Measurements from ENCODE around the gene TTLL12. TPM values are rescaled to one million over a fixed set of nuclear protein-coding genes. Genes with fewer than 3 reads are reported as not detected.

Gene TTLL12
- total and polyA plus RNA-seq, 2 experiments from 2014 or later: 46.7 to 147 TPM

DNA sequence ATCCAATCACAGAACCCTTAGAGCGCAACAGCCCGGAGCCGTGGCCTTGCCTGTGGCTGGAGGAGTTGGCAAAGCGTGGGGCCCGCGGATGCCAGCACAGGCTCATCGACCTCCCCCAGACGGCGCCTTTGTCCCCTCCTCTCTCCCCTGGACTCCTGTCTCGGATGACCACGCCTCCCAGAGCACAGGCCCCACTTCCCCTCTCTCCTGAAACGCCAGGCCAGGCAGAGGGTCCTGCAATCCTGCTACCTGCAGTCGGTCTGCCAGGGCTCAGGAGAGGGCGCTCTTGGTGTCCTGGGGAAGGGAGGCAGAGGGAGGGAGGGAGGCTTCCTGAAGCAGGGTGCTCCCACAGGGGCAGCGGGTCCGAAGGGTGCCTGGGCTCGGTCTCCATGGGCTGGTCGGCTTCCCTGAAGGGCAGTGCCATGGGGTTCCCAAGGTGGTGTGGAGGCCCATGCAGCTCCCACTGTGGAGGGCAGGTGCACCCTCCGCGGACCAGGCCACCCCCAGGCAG, 16.6 kb upstream of the TTLL12 start:
- TF ChIP-seq NANOG (IDR thresholded peaks at IDR 0.05; ENCODE audit: borderline replicate concordance) (no peak), EZH2 (IDR thresholded peaks at IDR 0.05; ENCODE audit: low read depth, unreplicated experiment) (no peak)
- TF ChIP-seq, protein P1, sequence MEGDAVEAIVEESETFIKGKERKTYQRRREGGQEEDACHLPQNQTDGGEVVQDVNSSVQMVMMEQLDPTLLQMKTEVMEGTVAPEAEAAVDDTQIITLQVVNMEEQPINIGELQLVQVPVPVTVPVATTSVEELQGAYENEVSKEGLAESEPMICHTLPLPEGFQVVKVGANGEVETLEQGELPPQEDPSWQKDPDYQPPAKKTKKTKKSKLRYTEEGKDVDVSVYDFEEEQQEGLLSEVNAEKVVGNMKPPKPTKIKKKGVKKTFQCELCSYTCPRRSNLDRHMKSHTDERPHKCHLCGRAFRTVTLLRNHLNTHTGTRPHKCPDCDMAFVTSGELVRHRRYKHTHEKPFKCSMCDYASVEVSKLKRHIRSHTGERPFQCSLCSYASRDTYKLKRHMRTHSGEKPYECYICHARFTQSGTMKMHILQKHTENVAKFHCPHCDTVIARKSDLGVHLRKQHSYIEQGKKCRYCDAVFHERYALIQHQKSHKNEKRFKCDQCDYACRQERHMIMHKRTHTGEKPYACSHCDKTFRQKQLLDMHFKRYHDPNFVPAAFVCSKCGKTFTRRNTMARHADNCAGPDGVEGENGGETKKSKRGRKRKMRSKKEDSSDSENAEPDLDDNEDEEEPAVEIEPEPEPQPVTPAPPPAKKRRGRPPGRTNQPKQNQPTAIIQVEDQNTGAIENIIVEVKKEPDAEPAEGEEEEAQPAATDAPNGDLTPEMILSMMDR (conservative IDR thresholded peaks at IDR 0.05; ENCODE audit: low read depth in 2 of 2): peak; percentile 57 to 89
- Histone ChIP-seq H3K9me2 (ENCODE audit: insufficient read depth) (no peaks in the 10 kb centered on the region), H3K27me3 (ENCODE audit: insufficient read depth) (no peaks in the 10 kb centered on the region), H3K4me3 (no peak overlapping the region), H3K27ac (ENCODE audit: low read depth) (no peak overlapping the region), H3K36me3 (ENCODE audit: insufficient read depth) (no peaks in the 10 kb centered on the region), H3K4me1 (ENCODE audit: insufficient read depth) (peaks cover 3% of the 10 kb centered on the region; the same call in 1 of the 2 replicates), H3K79me2 (replicated peaks; ENCODE audit: insufficient read depth) (no peaks in the 10 kb centered on the region), H3F3A (replicated peaks; ENCODE audit: low read depth) (no peaks in the 10 kb centered on the region), H4K20me1 (replicated peaks; ENCODE audit: insufficient read depth) (no peaks in the 10 kb centered on the region), H3K4me2 (no peak overlapping the region), H2AFZ (no peak overlapping the region; the same call in 1 of the 2 replicates)
- DNase-seq (ENCODE audit: low spot score) (peak; percentile 91), ATAC-seq (peak; percentile 93)
- no peaks in the 10 kb centered on the region for H3K36me3 Mint-ChIP-seq (ENCODE audit: low read depth)
- H3K27me3 Mint-ChIP-seq (ENCODE audit: insufficient read depth, low read depth, poor library complexity): peaks cover 21% of the 10 kb centered on the region
- H3K9me3 Mint-ChIP-seq: no peaks in the 10 kb centered on the region; the same call in 2 of the 3 replicates
- H3K4me3 Mint-ChIP-seq: peak overlapping the region; percentile 36; the same call in 1 of the 3 replicates
- H3K27ac Mint-ChIP-seq: no peak overlapping the region
- H3K4me1 Mint-ChIP-seq: peaks cover 12% of the 10 kb centered on the region

DNA sequence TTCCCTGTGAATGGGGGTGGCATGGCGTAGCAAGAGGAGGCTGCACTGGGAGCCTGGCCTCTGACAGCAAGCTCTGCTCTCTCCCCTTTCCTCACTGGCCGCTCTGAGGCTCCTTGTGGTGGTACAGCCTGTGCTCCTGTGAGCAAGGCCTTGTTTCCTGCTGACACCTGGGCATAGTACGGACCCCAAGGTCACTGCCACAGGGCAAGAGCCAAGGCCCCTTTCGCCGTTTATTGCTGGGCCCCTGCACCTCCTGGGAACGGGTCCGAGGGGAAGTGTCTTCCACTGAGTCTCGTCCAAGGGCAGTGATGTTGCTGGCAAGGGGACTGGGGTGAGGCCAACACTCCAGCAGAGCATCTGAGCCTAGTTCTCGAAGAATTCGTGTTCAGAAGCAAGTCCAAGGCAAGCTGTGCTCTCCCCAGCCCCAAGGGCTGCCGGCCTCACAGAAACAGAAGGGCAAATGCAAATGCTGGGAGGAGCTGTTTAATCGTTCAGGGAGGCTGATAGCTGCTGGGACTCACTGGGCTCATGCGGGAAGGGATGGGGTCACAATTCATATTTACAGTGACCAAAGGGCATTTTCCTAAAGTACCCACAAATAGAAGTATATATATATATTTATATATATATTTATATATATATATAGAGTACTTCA, 15.9 kb upstream of the TTLL12 start:
- Histone ChIP-seq H3K36me3 (ENCODE audit: insufficient read depth) (no peaks in the 10 kb centered on the region), H3K27me3 (ENCODE audit: insufficient read depth) (no peaks in the 10 kb centered on the region), H3K4me3 (no peak overlapping the region), H3K9me2 (ENCODE audit: insufficient read depth) (no peaks in the 10 kb centered on the region), H4K20me1 (replicated peaks; ENCODE audit: insufficient read depth) (no peaks in the 10 kb centered on the region), H3K4me1 (ENCODE audit: insufficient read depth) (peaks cover 3% of the 10 kb centered on the region; the same call in 1 of the 2 replicates), H3K27ac (ENCODE audit: low read depth) (no peak overlapping the region), H3K79me2 (replicated peaks; ENCODE audit: insufficient read depth) (no peaks in the 10 kb centered on the region), H2AFZ (peak overlapping the region; percentile 69; the same call in 1 of the 2 replicates), H3K4me2 (no peak overlapping the region), H3F3A (replicated peaks; ENCODE audit: low read depth) (no peaks in the 10 kb centered on the region)
- peaks cover 12% of the 10 kb centered on the region for H3K4me1 Mint-ChIP-seq
- ATAC-seq (no peak), DNase-seq (ENCODE audit: low spot score) (no peak)
- peaks cover 16% of the 10 kb centered on the region for H3K27me3 Mint-ChIP-seq (ENCODE audit: insufficient read depth, low read depth, poor library complexity)
- H3K9me3 Mint-ChIP-seq: no peaks in the 10 kb centered on the region; the same call in 2 of the 3 replicates
- H3K36me3 Mint-ChIP-seq (ENCODE audit: low read depth): no peaks in the 10 kb centered on the region
- H3K4me3 Mint-ChIP-seq: no peak overlapping the region
- peak overlapping the region; percentile 51; the same call in 1 of the 2 replicates for H3K27ac Mint-ChIP-seq
- TF ChIP-seq JUNB (IDR thresholded peaks at IDR 0.05; ENCODE audit: unreplicated experiment) (no peak), ZNF331 (CRISPR knock-in tag; IDR thresholded peaks at IDR 0.05; ENCODE audit: low read depth) (no peak), EZH2phosphoT487 (IDR thresholded peaks at IDR 0.05; ENCODE audit: unreplicated experiment) (no peak), EZH2 (IDR thresholded peaks at IDR 0.05; ENCODE audit: low read depth, unreplicated experiment) (no peak), NANOG (IDR thresholded peaks at IDR 0.05; ENCODE audit: borderline replicate concordance) (no peak)
- TF ChIP-seq, protein P2, sequence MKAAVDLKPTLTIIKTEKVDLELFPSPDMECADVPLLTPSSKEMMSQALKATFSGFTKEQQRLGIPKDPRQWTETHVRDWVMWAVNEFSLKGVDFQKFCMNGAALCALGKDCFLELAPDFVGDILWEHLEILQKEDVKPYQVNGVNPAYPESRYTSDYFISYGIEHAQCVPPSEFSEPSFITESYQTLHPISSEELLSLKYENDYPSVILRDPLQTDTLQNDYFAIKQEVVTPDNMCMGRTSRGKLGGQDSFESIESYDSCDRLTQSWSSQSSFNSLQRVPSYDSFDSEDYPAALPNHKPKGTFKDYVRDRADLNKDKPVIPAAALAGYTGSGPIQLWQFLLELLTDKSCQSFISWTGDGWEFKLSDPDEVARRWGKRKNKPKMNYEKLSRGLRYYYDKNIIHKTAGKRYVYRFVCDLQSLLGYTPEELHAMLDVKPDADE (IDR thresholded peaks at IDR 0.05): no peak
- TF ChIP-seq, protein P1 (conservative IDR thresholded peaks at IDR 0.05; ENCODE audit: low read depth in 2 of 2): no peak
- TF ChIP-seq, protein P3, sequence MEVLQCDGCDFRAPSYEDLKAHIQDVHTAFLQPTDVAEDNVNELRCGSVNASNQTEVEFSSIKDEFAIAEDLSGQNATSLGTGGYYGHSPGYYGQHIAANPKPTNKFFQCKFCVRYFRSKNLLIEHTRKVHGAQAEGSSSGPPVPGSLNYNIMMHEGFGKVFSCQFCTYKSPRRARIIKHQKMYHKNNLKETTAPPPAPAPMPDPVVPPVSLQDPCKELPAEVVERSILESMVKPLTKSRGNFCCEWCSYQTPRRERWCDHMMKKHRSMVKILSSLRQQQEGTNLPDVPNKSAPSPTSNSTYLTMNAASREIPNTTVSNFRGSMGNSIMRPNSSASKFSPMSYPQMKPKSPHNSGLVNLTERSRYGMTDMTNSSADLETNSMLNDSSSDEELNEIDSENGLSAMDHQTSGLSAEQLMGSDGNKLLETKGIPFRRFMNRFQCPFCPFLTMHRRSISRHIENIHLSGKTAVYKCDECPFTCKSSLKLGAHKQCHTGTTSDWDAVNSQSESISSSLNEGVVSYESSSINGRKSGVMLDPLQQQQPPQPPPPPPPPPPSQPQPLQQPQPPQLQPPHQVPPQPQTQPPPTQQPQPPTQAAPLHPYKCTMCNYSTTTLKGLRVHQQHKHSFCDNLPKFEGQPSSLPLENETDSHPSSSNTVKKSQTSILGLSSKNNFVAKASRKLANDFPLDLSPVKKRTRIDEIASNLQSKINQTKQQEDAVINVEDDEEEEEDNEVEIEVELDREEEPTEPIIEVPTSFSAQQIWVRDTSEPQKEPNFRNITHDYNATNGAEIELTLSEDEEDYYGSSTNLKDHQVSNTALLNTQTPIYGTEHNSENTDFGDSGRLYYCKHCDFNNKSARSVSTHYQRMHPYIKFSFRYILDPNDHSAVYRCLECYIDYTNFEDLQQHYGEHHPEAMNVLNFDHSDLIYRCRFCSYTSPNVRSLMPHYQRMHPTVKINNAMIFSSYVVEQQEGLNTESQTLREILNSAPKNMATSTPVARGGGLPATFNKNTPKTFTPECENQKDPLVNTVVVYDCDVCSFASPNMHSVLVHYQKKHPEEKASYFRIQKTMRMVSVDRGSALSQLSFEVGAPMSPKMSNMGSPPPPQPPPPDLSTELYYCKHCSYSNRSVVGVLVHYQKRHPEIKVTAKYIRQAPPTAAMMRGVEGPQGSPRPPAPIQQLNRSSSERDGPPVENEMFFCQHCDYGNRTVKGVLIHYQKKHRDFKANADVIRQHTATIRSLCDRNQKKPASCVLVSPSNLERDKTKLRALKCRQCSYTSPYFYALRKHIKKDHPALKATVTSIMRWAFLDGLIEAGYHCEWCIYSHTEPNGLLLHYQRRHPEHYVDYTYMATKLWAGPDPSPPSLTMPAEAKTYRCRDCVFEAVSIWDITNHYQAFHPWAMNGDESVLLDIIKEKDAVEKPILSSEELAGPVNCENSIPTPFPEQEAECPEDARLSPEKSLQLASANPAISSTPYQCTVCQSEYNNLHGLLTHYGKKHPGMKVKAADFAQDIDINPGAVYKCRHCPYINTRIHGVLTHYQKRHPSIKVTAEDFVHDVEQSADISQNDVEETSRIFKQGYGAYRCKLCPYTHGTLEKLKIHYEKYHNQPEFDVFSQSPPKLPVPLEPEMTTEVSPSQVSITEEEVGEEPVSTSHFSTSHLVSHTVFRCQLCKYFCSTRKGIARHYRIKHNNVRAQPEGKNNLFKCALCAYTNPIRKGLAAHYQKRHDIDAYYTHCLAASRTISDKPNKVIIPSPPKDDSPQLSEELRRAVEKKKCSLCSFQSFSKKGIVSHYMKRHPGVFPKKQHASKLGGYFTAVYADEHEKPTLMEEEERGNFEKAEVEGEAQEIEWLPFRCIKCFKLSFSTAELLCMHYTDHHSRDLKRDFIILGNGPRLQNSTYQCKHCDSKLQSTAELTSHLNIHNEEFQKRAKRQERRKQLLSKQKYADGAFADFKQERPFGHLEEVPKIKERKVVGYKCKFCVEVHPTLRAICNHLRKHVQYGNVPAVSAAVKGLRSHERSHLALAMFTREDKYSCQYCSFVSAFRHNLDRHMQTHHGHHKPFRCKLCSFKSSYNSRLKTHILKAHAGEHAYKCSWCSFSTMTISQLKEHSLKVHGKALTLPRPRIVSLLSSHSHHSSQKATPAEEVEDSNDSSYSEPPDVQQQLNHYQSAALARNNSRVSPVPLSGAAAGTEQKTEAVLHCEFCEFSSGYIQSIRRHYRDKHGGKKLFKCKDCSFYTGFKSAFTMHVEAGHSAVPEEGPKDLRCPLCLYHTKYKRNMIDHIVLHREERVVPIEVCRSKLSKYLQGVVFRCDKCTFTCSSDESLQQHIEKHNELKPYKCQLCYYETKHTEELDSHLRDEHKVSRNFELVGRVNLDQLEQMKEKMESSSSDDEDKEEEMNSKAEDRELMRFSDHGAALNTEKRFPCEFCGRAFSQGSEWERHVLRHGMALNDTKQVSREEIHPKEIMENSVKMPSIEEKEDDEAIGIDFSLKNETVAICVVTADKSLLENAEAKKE (CRISPR knock-in tag; IDR thresholded peaks at IDR 0.05): no peak

Data from GM23338 (cell line).